HG03378 (cell line): Measurements from ENCODE around the gene PLXDC1.

ENCODE experiments used
- ATAC-seq: cut with Tn5 transposase; IDR thresholded peaks from one replicate; pipeline ENCODE4 v1.9.1; 2021; ENCODE audit warnings: mild to moderate bottlenecking, moderate library complexity; ENCODE audit not compliant: unreplicated experiment

Gene PLXDC1

GRCh38 chr17:39158623-39159022 lies 7.2 kb upstream of the PLXDC1 start:
- no peak for ATAC-seq

- no peak for ATAC-seq
Measured at GRCh38 chr17:39156491-39156890, 5.1 kb upstream of the PLXDC1 start.

- no peak for ATAC-seq
Measured at GRCh38 chr17:39155654-39156053, 4.2 kb upstream of the PLXDC1 start.

GRCh38 chr17:39153599-39154051 lies 2.2 kb upstream of the PLXDC1 start:
- peak; percentile 41 for ATAC-seq

- no peak for ATAC-seq
Measured at GRCh38 chr17:39151943-39152818, 744 bp upstream of the PLXDC1 start.

- ATAC-seq: no peak
Measured at GRCh38 chr17:39150795-39151149, 665 bp downstream of the PLXDC1 start.

- ATAC-seq: no peak
Measured at GRCh38 chr17:39150104-39150634, 1.3 kb downstream of the PLXDC1 start.

- ATAC-seq: no peak
Measured at GRCh38 chr17:39147221-39148185, 3.9 kb downstream of the PLXDC1 start.

- no peak for ATAC-seq
Measured at GRCh38 chr17:39146273-39146672, 5.2 kb downstream of the PLXDC1 start.

GRCh38 chr17:39145143-39145542 lies 6.3 kb downstream of the PLXDC1 start:
- ATAC-seq: no peak

GRCh38 chr17:39144416-39144840 lies 7.0 kb downstream of the PLXDC1 start:
- ATAC-seq: no peak

GRCh38 chr17:39143552-39144093 lies 7.8 kb downstream of the PLXDC1 start:
- no peak for ATAC-seq

- no peak for ATAC-seq
Measured at GRCh38 chr17:39141915-39142664, 9.3 kb downstream of the PLXDC1 start.

- ATAC-seq: no peak
Measured at GRCh38 chr17:39141294-39141693, 10.1 kb downstream of the PLXDC1 start.

- no peak for ATAC-seq
Measured at GRCh38 chr17:39139561-39139960, 11.9 kb downstream of the PLXDC1 start.

GRCh38 chr17:39139161-39139511 lies 12.3 kb downstream of the PLXDC1 start:
- no peak for ATAC-seq

GRCh38 chr17:39138431-39139160 lies 12.8 kb downstream of the PLXDC1 start:
- ATAC-seq: no peak

GRCh38 chr17:39134878-39135277 lies 16.6 kb downstream of the PLXDC1 start:
- no peak for ATAC-seq

GRCh38 chr17:39132192-39132610 lies 19.2 kb downstream of the PLXDC1 start:
- no peak for ATAC-seq

GRCh38 chr17:39131616-39132015 lies 19.8 kb downstream of the PLXDC1 start:
- no peak for ATAC-seq
